ENCODE data around the gene APOL3. TPM values are rescaled to one million over a fixed set of nuclear protein-coding genes. Genes with fewer than 3 reads are reported as not detected.
"Not testable (repeated sequence)": the region's sequence is repeated elsewhere in the genome, so short reads cannot be mapped to it uniquely, and the experiment has no call there.

The APOL3 gene, protein sequence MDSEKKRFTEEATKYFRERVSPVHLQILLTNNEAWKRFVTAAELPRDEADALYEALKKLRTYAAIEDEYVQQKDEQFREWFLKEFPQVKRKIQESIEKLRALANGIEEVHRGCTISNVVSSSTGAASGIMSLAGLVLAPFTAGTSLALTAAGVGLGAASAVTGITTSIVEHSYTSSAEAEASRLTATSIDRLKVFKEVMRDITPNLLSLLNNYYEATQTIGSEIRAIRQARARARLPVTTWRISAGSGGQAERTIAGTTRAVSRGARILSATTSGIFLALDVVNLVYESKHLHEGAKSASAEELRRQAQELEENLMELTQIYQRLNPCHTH
- total RNA-seq, result 84.2 TPM

DNA sequence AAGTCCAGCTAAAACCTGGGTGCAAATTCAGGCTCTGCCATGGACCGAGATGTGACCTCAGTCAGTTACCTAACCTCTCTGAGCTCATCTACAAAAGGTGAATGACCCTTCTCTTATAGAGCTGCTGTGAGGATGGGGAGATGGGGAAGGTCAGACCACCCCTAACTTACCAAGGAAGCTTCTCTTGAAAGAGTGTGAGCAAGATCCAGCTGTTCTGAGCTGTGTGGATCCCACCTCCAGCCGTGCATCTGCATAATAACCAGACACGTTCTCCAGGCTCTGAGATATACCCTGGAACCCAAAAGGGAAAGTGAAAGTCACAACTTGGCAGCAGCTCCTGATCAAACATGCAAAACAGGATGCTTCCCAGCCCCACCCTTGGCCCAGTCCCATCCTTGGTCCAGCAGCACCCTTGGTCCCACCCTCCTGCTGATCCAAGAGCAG, at the start of gene APOL3:
TSS of gene APOL3 (minus strand) at position 257 of the 444 bp plus-strand sequence. CDS start 11,700 bp downstream, outside the sequence.
- H3K27me3 ChIP-seq (ENCODE audit: insufficient read depth, low read length), result no peaks in the 10 kb centered on the region
- H3K9me3 ChIP-seq (ENCODE audit: low read depth, low read length), result no peaks in the 10 kb centered on the region
- H3K4me3 ChIP-seq (ENCODE audit: low read length), result peak within 1 kb of the TSS; percentile 56
- peaks cover 98% of the 10 kb centered on the region for H3K4me1 ChIP-seq (ENCODE audit: insufficient read depth, low read length)

DNA sequence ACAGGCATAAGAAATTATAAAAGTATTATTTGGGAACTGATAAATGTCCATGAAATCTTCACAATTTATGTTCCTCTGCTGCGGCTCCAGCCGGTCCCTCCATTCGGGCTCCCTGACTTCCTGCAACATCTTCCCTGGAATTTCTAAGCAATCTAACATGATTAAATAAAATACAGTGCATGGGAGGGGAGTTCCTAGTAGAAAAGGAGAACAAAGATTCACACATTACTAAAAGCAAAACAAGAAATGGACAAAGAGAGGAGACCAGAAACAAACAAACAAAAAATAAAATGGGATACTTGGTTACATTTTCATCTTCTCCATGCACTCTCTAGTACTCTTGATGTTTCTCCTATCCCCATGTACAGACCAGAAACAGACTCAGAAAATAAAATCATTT, 49.7 kb upstream of the APOL3 start:
- no peak overlapping the region for H3K4me3 ChIP-seq (ENCODE audit: low read length)
- H3K27me3 ChIP-seq (ENCODE audit: insufficient read depth, low read length), result no peaks in the 10 kb centered on the region
- peaks cover 50% of the 10 kb centered on the region for H3K4me1 ChIP-seq (ENCODE audit: insufficient read depth, low read length)
- H3K9me3 ChIP-seq (ENCODE audit: low read depth, low read length), result no peaks in the 10 kb centered on the region

DNA sequence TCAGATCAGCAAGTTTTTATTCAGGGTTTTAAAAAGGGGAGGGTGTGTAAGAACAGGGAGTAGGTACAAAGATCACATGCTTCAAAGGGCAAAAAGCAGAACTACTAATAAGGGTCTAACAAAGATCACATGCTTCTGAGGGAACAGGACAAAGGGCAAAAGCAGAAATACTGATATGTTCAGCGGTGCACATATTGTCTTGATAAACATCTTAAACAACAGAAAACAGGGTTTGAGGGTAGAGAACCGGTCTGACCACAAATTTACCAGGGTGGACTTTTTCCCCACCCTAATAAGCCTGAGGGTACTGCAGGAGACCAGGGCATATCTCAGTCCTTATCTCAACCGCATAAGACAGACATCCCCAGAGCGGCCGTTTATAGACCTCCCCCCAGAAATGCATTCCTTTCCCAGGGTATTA, 48.9 kb upstream of the APOL3 start:
- not testable (repeated sequence) for H3K4me3 ChIP-seq (ENCODE audit: low read length); H3K27me3 ChIP-seq (ENCODE audit: insufficient read depth, low read length); H3K9me3 ChIP-seq (ENCODE audit: low read depth, low read length)
- peaks cover 50% of the 10 kb centered on the region for H3K4me1 ChIP-seq (ENCODE audit: insufficient read depth, low read length)

DNA sequence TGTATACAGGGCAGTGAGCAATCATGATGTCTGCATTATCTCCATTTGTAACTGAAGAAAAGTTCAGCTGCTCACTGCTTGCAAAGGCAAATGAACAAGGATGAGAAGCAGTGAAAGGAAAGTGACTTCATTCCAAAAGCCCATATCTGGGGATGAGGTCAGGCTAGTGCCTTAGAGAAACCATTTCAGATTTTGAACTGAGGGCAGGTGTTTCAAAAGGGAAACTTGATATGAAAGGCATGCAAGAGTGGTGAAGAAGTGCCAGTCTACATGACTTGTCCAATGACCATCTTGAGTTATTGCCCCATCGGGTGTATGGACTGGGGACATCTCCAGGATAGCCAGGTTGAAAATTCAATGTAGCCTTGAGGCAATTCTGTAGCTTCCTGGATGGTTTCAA, 48.4 kb upstream of the APOL3 start:
- Histone ChIP-seq H3K9me3 (ENCODE audit: low read depth, low read length) (no peaks in the 10 kb centered on the region), H3K4me1 (ENCODE audit: insufficient read depth, low read length) (peaks cover 48% of the 10 kb centered on the region), H3K4me3 (ENCODE audit: low read length) (no peak overlapping the region), H3K27me3 (ENCODE audit: insufficient read depth, low read length) (no peaks in the 10 kb centered on the region)

DNA sequence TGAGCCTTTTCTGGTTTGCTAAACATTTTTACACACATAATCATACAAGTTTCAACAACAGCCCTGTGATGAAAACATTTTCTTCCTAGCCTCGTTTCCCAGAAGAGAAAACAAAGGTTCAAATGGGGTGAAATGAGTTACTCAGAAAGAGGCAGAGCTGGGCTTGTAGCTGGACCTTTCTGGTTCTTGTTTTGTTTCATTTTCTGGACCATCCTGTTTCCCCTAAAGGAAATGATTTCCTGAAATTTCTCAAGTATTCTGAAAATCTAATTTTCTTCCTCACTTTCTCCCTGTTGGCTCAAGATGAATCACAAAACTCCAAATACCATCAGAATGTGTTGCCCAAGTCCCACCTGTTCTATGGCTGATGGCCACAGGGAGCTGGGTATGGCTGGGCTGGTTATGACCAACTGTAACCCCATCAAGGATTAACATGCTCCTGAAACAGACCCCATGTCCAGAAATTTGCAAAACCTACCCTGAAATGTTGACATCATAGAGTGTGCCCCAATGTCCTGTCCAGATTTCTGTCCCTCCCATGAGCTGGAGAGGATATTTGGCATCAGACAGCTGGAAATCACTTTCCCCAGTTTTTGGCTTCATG, 47.7 kb upstream of the APOL3 start:
- Histone ChIP-seq H3K4me1 (ENCODE audit: insufficient read depth, low read length) (peaks cover 42% of the 10 kb centered on the region), H3K27me3 (ENCODE audit: insufficient read depth, low read length) (no peaks in the 10 kb centered on the region), H3K4me3 (ENCODE audit: low read length) (no peak overlapping the region), H3K9me3 (ENCODE audit: low read depth, low read length) (no peaks in the 10 kb centered on the region)

DNA sequence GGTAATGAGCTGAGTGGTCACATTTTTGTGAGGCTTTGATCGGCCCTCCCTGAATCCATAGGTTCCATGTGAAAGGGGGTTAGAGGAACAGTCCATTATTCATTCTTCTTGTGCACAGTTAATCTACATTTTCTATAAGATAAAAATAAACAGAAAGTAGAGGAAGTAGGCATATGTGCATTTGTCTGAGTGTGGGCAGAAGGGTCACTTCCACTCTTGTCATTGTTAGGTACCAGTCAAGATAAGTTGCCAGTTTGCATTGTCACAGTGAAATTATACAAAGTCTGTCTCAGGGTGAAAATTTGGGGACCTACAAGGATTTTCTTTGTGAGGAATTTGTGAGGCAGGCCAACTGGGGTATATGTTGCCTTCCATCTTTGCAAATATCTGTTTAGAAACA, 45.7 kb upstream of the APOL3 start:
- Histone ChIP-seq H3K4me1 (ENCODE audit: insufficient read depth, low read length) (peaks cover 21% of the 10 kb centered on the region), H3K27me3 (ENCODE audit: insufficient read depth, low read length) (no peaks in the 10 kb centered on the region), H3K9me3 (ENCODE audit: low read depth, low read length) (no peaks in the 10 kb centered on the region), H3K4me3 (ENCODE audit: low read length) (no peak overlapping the region)

DNA sequence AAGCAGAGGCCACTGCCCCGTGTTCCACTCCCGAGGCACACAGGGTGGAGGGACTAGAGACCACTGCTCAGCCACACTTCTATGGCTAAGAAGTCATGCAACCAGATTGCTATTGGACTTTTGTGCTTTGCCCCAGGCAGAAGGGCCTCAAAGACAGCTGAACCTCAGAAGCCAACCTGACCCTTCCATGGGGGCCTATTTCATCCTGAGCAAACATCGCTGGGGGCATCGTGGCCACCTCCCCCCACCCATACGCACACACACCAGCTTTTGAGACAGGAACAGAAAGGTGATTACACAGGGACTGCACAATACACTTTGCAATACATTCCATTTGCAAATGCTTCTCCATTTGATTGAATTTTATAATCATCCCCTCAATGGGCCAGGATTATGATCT, 45.0 kb upstream of the APOL3 start:
- H3K9me3 ChIP-seq (ENCODE audit: low read depth, low read length); H3K4me3 ChIP-seq (ENCODE audit: low read length); H3K27me3 ChIP-seq (ENCODE audit: insufficient read depth, low read length): not testable (repeated sequence)
- peaks cover 15% of the 10 kb centered on the region for H3K4me1 ChIP-seq (ENCODE audit: insufficient read depth, low read length)

DNA sequence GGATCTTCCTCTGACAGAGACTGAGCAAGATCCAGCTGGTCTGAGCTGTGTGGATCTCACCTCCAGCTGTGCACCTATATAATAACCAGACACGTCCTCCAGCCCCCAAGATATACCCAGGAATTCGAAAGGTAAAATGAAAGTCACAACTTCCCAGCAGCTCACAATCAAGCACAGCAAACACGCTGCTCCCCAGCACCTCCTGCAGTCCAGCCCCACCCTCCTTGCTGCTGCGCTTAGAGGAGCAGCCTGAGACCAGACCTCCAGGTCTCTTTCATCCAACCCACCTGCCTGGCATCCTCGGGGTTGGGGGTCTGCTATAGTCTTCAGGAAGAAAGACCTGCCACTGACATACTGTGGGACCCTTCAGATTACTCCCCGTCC, 44.1 kb upstream of the APOL3 start:
- Histone ChIP-seq H3K4me1 (ENCODE audit: insufficient read depth, low read length) (peaks cover 5% of the 10 kb centered on the region), H3K4me3 (ENCODE audit: low read length) (no peak overlapping the region), H3K9me3 (ENCODE audit: low read depth, low read length) (no peaks in the 10 kb centered on the region), H3K27me3 (ENCODE audit: insufficient read depth, low read length) (no peaks in the 10 kb centered on the region)

DNA sequence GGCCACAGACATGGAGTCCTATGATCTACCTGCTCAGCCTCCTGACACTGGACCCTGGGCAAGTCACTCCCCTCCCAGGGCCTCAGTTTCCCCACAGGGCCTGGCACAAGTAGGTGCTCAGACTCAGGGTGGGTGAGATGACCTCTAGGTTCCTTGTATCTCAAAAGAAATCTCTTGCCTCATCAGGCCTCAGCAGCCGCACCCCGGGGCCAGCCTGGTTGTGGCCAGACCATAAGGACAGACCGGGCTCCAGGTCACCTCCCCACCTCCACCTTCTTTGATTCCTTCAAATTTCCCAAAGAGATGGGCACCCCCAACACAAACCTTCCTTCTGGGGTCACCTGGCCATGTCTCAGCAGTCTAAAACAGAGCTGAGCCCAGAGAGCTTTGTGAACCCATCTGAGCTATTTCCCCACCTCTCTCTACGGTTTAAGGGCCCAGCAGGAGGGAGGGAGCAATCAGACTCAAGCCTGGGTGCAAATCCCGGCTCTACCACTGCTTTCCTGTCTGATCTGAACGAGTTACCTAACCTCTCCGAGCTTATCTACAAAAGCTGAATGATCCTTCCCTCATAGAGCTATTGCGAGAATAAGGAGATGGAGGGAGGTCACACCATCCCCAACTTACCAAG, 43.6 kb upstream of the APOL3 start:
- Histone ChIP-seq H3K27me3 (ENCODE audit: insufficient read depth, low read length) (no peaks in the 10 kb centered on the region), H3K4me1 (ENCODE audit: insufficient read depth, low read length) (peaks cover 3% of the 10 kb centered on the region), H3K4me3 (ENCODE audit: low read length) (no peak overlapping the region), H3K9me3 (ENCODE audit: low read depth, low read length) (no peaks in the 10 kb centered on the region)

DNA sequence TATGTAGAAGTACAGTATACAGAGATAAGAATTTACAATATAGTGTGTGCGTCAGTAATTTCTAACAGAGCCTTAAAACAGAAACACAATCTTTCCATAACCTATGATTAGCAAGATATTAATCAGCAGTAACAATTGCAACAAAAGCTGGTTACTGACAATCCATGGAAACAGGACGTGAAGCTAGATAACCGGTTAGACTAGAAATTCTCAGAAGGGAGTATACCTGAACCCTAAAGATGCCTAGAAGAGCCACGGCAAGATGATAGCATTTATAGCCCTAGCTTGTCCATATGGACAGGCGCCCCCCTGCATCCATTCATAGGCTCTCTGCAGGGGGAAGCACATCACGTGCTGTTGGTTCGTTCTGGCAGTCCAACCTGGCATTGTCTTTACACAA, 42.9 kb upstream of the APOL3 start:
- H3K4me3 ChIP-seq (ENCODE audit: low read length); H3K4me1 ChIP-seq (ENCODE audit: insufficient read depth, low read length); H3K27me3 ChIP-seq (ENCODE audit: insufficient read depth, low read length); H3K9me3 ChIP-seq (ENCODE audit: low read depth, low read length): not testable (repeated sequence)

DNA sequence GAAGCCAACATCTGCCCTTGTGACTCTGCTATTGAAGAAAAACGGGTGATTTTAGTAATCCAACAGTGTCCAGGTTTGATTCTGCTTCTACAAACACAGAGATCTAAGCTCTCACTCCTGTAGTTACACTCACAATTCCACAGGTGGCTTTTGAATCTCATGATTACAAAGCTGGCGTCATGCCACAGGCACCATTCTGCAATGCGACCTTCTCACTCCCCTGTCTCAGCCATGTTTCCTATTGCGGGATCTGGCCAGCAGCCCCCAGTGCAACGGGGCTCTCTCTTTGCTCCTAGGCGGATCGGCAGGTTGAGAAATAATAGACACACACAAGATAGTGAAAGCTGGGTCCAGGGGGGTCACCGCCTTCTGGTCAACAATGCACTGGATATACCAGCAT, 42.4 kb upstream of the APOL3 start:
- H3K4me3 ChIP-seq (ENCODE audit: low read length); H3K27me3 ChIP-seq (ENCODE audit: insufficient read depth, low read length); H3K9me3 ChIP-seq (ENCODE audit: low read depth, low read length); H3K4me1 ChIP-seq (ENCODE audit: insufficient read depth, low read length): not testable (repeated sequence)

DNA sequence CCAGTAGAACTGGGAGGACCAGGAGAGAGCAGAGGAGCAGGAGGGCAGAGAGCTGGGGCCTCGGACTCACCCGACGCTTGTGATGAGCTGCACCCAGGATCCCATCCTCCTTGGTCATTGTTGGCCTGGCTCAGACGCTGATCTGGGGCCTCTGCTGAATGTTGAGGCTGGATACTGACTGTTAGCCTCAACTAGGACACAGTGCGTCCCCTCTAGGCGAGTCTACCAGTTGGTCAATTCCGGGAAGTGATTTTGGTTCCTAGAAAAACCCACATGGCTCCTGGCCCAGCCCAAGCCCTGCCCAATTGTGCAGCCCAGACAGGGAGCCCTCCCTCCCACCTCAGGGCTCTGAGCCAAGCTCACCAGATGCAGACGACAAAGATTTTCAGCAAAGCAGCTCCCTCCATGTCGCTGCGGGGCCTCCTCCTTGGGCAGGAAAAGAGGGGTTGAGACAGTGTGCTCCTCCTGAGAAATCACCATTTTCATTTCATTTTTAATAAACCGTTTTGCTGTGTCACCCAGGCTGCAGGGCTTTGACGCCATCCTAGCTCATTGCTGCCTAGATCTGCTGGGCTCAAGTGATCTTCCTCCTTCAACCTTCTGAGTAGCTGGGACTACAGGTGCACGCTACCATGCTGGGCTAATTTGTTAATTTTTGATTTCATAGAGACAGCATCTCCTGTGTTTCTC, 41.2 kb upstream of the APOL3 start, which contains the start of gene APOL4:
TSS of gene APOL4 (minus strand) at position 180 of the 690 bp plus-strand sequence. CDS start at position 105, 75 bp downstream.
- H3K9me3 ChIP-seq (ENCODE audit: low read depth, low read length), result no peaks in the 10 kb centered on the region
- H3K4me3 ChIP-seq (ENCODE audit: low read length), result no peak within 1 kb of the TSS
- peaks cover 18% of the 10 kb centered on the region for H3K4me1 ChIP-seq (ENCODE audit: insufficient read depth, low read length)
- no peaks in the 10 kb centered on the region for H3K27me3 ChIP-seq (ENCODE audit: insufficient read depth, low read length)

DNA sequence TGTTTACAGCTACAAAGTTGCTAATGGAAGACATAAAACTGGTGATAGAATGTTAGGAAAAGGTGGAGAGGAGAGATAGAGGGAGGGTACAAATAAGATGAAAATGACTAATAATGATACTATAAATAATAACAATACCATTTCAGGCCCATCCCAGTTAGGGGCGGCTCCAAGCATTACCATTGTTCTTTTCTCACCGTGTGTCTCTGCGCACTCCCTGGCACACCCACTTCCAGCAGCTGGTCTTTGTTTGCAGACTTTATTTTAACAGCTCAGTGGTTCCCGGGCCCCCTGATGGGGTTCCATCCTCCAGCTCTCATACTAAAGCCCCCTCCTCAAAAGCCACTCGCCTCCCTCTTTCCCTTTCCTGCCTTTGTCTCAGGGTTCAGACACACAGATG, 40.5 kb upstream of the APOL3 start:
- not testable (repeated sequence) for H3K9me3 ChIP-seq (ENCODE audit: low read depth, low read length); H3K4me3 ChIP-seq (ENCODE audit: low read length); H3K27me3 ChIP-seq (ENCODE audit: insufficient read depth, low read length)
- peaks cover 18% of the 10 kb centered on the region for H3K4me1 ChIP-seq (ENCODE audit: insufficient read depth, low read length)

DNA sequence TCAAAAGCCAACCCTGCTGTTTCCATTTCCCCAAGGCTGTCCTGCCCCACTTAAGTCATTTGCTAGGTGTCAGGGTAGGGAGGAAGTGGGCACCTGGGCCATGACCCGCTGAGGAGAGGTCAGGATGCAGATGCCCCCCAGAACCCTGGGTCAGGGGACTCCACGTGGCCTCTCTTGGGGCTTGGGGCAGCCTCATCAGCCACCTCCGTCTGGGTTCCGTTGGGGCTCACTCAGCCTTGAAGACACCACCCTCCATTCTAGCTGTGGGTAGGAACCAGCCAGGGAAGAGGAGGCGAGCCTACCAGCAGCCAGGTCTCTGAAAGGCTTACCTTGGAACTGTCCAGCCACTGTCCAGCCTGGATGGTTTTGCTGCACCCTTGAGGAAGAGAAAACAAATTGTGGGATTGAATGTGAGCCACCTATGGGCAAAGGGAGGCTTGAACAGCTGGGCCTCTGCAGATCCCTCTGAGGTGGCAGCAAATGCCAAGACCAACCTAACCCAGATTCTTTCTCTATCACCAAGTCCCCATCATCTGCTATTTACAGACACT, 38.5 kb upstream of the APOL3 start:
- no peaks in the 10 kb centered on the region for H3K9me3 ChIP-seq (ENCODE audit: low read depth, low read length)
- no peak overlapping the region for H3K4me3 ChIP-seq (ENCODE audit: low read length)
- H3K27me3 ChIP-seq (ENCODE audit: insufficient read depth, low read length), result no peaks in the 10 kb centered on the region
- H3K4me1 ChIP-seq (ENCODE audit: insufficient read depth, low read length), result peaks cover 19% of the 10 kb centered on the region

DNA sequence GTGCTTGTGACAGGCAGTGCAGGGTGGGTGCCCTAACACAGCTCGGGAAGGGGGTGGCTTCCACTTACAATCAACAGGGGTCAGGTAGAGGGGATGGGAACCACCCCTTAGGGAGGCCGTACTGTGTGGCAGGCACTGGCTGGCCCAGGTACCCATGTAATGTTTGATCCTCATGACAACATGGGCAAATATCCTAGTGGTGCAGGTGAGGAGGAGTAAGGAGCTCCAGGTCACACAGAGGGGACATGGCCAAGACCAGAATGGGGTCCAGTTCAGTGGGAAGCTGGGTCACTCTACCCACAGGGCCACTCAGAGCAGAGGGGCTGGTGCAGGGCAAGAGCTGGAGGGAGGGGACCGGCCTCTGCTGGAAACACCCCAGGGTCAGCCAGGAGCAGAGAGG, 38.0 kb upstream of the APOL3 start:
- no peaks in the 10 kb centered on the region for H3K27me3 ChIP-seq (ENCODE audit: insufficient read depth, low read length)
- H3K9me3 ChIP-seq (ENCODE audit: low read depth, low read length), result no peaks in the 10 kb centered on the region
- H3K4me3 ChIP-seq (ENCODE audit: low read length), result no peak overlapping the region
- H3K4me1 ChIP-seq (ENCODE audit: insufficient read depth, low read length), result peaks cover 19% of the 10 kb centered on the region

All from mononuclear cell (primary cell).